Measurements from ENCODE around the gene PARD3.

PARD3 gene

DNA sequence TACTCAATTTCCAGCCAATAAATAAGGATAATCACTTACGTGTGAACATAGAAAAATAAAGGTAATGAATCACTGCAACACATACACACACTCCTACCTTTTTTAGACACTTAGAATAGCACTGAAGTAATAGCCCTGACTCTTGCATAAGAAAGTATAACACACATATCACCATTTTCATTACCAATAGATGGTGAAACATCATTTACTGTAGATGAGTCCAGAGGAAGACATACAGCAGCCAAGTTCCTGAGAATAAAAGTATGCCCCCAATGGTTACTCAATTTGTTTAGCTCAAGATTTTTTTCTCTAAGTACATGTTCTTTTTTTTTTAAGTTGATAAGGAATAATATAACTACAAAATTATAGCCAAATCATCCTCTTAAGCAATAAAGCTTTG, 316.3 kb downstream of the PARD3 start:
- Histone ChIP-seq H2BK5ac (ENCODE audit: low read depth, low read length, poor library complexity) (no peak overlapping the region), H4K12ac (ENCODE audit: low read depth, low read length) (no peak overlapping the region), H3K18ac (ENCODE audit: low read length) (no peak overlapping the region), H3K79me2 (ENCODE audit: control insufficient read depth, insufficient read depth, low read length, poor library complexity) (no peaks in the 10 kb centered on the region), H3K4me1 (ENCODE audit: control insufficient read depth in 1 of 2, insufficient read depth in 2 of 2, low read length in 2 of 2) (no peaks in the 10 kb centered on the region), H3K9me3 (ENCODE audit: insufficient read depth, low read depth, low read length) (no peaks in the 10 kb centered on the region), H2AK5ac (ENCODE audit: low read length) (no peak overlapping the region), H3K23ac (ENCODE audit: low read length) (no peak overlapping the region), H3K4ac (ENCODE audit: low read depth, low read length) (no peak overlapping the region), H3K4me2 (ENCODE audit: low read length) (no peak overlapping the region), H2BK120ac (ENCODE audit: insufficient read depth, low read length, poor library complexity) (no peak overlapping the region), H4K8ac (ENCODE audit: low read depth, low read length) (no peak overlapping the region), H3K27me3 (ENCODE audit: insufficient read depth, low read length) (no peaks in the 10 kb centered on the region), H3K79me1 (ENCODE audit: low read length) (no peaks in the 10 kb centered on the region), H2BK12ac (ENCODE audit: low read length) (no peak overlapping the region), H3K27ac (ENCODE audit: low read depth, low read length) (no peak overlapping the region), H3K9ac (ENCODE audit: low read length) (no peak overlapping the region), H2AFZ (ENCODE audit: insufficient read depth, low read length, poor library complexity) (no peak overlapping the region), H3K14ac (ENCODE audit: low read length) (no peak overlapping the region), H3K4me3 (ENCODE audit: low read depth, low read length) (no peak overlapping the region), H3K36me3 (ENCODE audit: control insufficient read depth in 1 of 2, insufficient read depth in 2 of 2, low read length in 2 of 2) (no peaks in the 10 kb centered on the region), H4K91ac (ENCODE audit: low read depth, low read length) (no peak overlapping the region)
- WGBS (ENCODE audit: extremely low coverage, insufficient coverage, insufficient read length): no CpG with 5 or more reads among the region's 1 CpG
- no peak for DNase-seq

GRCh38 chr10:34495938-34496337, 319.2 kb downstream of the PARD3 start:
- no peaks in the 10 kb centered on the region for H3K79me1 ChIP-seq (ENCODE audit: low read length)
- H2AK5ac ChIP-seq (ENCODE audit: low read length): no peak overlapping the region
- H3K36me3 ChIP-seq (ENCODE audit: control insufficient read depth in 1 of 2, insufficient read depth in 2 of 2, low read length in 2 of 2): no peaks in the 10 kb centered on the region
- H3K4ac ChIP-seq (ENCODE audit: low read depth, low read length): no peak overlapping the region
- H3K79me2 ChIP-seq (ENCODE audit: control insufficient read depth, insufficient read depth, low read length, poor library complexity): no peaks in the 10 kb centered on the region
- DNase-seq: no peak
- no peak overlapping the region for H3K18ac ChIP-seq (ENCODE audit: low read length)
- H2BK12ac ChIP-seq (ENCODE audit: low read length): no peak overlapping the region
- H3K4me1 ChIP-seq (ENCODE audit: control insufficient read depth in 1 of 2, insufficient read depth in 2 of 2, low read length in 2 of 2): no peaks in the 10 kb centered on the region
- H3K27ac ChIP-seq (ENCODE audit: low read depth, low read length): no peak overlapping the region
- H3K9ac ChIP-seq (ENCODE audit: low read length): no peak overlapping the region
- no peaks in the 10 kb centered on the region for H3K27me3 ChIP-seq (ENCODE audit: insufficient read depth, low read length)
- H2BK5ac ChIP-seq (ENCODE audit: low read depth, low read length, poor library complexity): no peak overlapping the region
- H3K4me3 ChIP-seq (ENCODE audit: low read depth, low read length): no peak overlapping the region
- H3K9me3 ChIP-seq (ENCODE audit: insufficient read depth, low read depth, low read length): no peaks in the 10 kb centered on the region
- no peak overlapping the region for H4K12ac ChIP-seq (ENCODE audit: low read depth, low read length)
- no peak overlapping the region for H3K14ac ChIP-seq (ENCODE audit: low read length)
- H2BK120ac ChIP-seq (ENCODE audit: insufficient read depth, low read length, poor library complexity): no peak overlapping the region
- no peak overlapping the region for H2AFZ ChIP-seq (ENCODE audit: insufficient read depth, low read length, poor library complexity)
- H4K8ac ChIP-seq (ENCODE audit: low read depth, low read length): no peak overlapping the region
- H3K4me2 ChIP-seq (ENCODE audit: low read length): no peak overlapping the region
- H3K23ac ChIP-seq (ENCODE audit: low read length): no peak overlapping the region
- H4K91ac ChIP-seq (ENCODE audit: low read depth, low read length): no peak overlapping the region
- WGBS (ENCODE audit: extremely low coverage, insufficient coverage, insufficient read length): no CpG with 5 or more reads among the region's 2 CpGs

- Histone ChIP-seq H3K4me3 (ENCODE audit: low read depth, low read length) (no peak overlapping the region), H3K18ac (ENCODE audit: low read length) (no peak overlapping the region), H3K79me2 (ENCODE audit: control insufficient read depth, insufficient read depth, low read length, poor library complexity) (no peaks in the 10 kb centered on the region), H3K9ac (ENCODE audit: low read length) (no peak overlapping the region), H4K91ac (ENCODE audit: low read depth, low read length) (no peak overlapping the region), H3K4me1 (ENCODE audit: control insufficient read depth in 1 of 2, insufficient read depth in 2 of 2, low read length in 2 of 2) (no peaks in the 10 kb centered on the region), H2BK12ac (ENCODE audit: low read length) (no peak overlapping the region), H2BK120ac (ENCODE audit: insufficient read depth, low read length, poor library complexity) (no peak overlapping the region), H3K14ac (ENCODE audit: low read length) (no peak overlapping the region), H2BK5ac (ENCODE audit: low read depth, low read length, poor library complexity) (no peak overlapping the region), H3K27me3 (ENCODE audit: insufficient read depth, low read length) (no peaks in the 10 kb centered on the region), H3K79me1 (ENCODE audit: low read length) (no peaks in the 10 kb centered on the region), H4K8ac (ENCODE audit: low read depth, low read length) (no peak overlapping the region), H3K4me2 (ENCODE audit: low read length) (no peak overlapping the region), H3K4ac (ENCODE audit: low read depth, low read length) (no peak overlapping the region), H2AK5ac (ENCODE audit: low read length) (no peak overlapping the region), H3K27ac (ENCODE audit: low read depth, low read length) (no peak overlapping the region), H3K36me3 (ENCODE audit: control insufficient read depth in 1 of 2, insufficient read depth in 2 of 2, low read length in 2 of 2) (no peaks in the 10 kb centered on the region), H2AFZ (ENCODE audit: insufficient read depth, low read length, poor library complexity) (no peak overlapping the region), H4K12ac (ENCODE audit: low read depth, low read length) (no peak overlapping the region), H3K9me3 (ENCODE audit: insufficient read depth, low read depth, low read length) (no peaks in the 10 kb centered on the region), H3K23ac (ENCODE audit: low read length) (no peak overlapping the region)
- peak; percentile 67 to 90 for DNase-seq
- no CpG with 5 or more reads among the region's 5 CpGs for WGBS (ENCODE audit: extremely low coverage, insufficient coverage, insufficient read length)
Measured at GRCh38 chr10:34494012-34494411, 321.1 kb downstream of the PARD3 start.

DNA sequence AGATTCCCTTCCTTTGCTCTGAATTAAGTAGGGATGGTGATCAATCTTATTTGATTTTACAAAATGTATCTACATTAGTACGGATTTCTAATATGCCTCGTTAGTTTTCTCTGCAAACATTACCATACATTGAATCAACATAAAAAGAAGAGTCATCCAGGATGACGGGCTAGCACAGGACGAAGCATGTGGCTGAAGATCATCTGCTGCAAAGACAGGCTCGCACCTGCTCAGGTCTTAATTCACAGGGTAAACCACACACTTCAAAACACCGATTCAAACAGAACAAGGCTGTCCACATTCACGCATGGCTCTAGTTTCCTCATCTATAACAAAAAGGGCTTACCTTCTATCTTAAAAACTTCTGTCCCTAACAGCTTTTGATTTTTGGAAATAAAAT, 323.0 kb downstream of the PARD3 start:
- no peak overlapping the region for H2AK5ac ChIP-seq (ENCODE audit: low read length)
- no peak overlapping the region for H3K9ac ChIP-seq (ENCODE audit: low read length)
- H3K4me2 ChIP-seq (ENCODE audit: low read length): no peak overlapping the region
- no peak overlapping the region for H3K4me3 ChIP-seq (ENCODE audit: low read depth, low read length)
- no peak overlapping the region for H3K23ac ChIP-seq (ENCODE audit: low read length)
- H3K79me2 ChIP-seq (ENCODE audit: control insufficient read depth, insufficient read depth, low read length, poor library complexity): no peaks in the 10 kb centered on the region
- no peak for DNase-seq
- WGBS (ENCODE audit: extremely low coverage, insufficient coverage, insufficient read length): no CpG with 5 or more reads among the region's 7 CpGs
- no peak overlapping the region for H2BK5ac ChIP-seq (ENCODE audit: low read depth, low read length, poor library complexity)
- H2BK120ac ChIP-seq (ENCODE audit: insufficient read depth, low read length, poor library complexity): no peak overlapping the region
- no peak overlapping the region for H3K18ac ChIP-seq (ENCODE audit: low read length)
- H2AFZ ChIP-seq (ENCODE audit: insufficient read depth, low read length, poor library complexity): no peak overlapping the region
- no peak overlapping the region for H4K91ac ChIP-seq (ENCODE audit: low read depth, low read length)
- no peak overlapping the region for H3K14ac ChIP-seq (ENCODE audit: low read length)
- no peaks in the 10 kb centered on the region for H3K27me3 ChIP-seq (ENCODE audit: insufficient read depth, low read length)
- H3K79me1 ChIP-seq (ENCODE audit: low read length): no peaks in the 10 kb centered on the region
- no peaks in the 10 kb centered on the region for H3K9me3 ChIP-seq (ENCODE audit: insufficient read depth, low read depth, low read length)
- no peak overlapping the region for H2BK12ac ChIP-seq (ENCODE audit: low read length)
- no peaks in the 10 kb centered on the region for H3K4me1 ChIP-seq (ENCODE audit: control insufficient read depth in 1 of 2, insufficient read depth in 2 of 2, low read length in 2 of 2)
- no peak overlapping the region for H4K12ac ChIP-seq (ENCODE audit: low read depth, low read length)
- H3K27ac ChIP-seq (ENCODE audit: low read depth, low read length): no peak overlapping the region
- no peak overlapping the region for H4K8ac ChIP-seq (ENCODE audit: low read depth, low read length)
- no peaks in the 10 kb centered on the region for H3K36me3 ChIP-seq (ENCODE audit: control insufficient read depth in 1 of 2, insufficient read depth in 2 of 2, low read length in 2 of 2)
- no peak overlapping the region for H3K4ac ChIP-seq (ENCODE audit: low read depth, low read length)

Data from trophoblast cell (in vitro differentiated cells and primary cell).